Naive B cell (primary cell): ENCODE results near the gene LIPC. TPM values are rescaled to one million over a fixed set of nuclear protein-coding genes. Genes with fewer than 3 reads are reported as not detected.

Source experiments
- ATAC-seq, 2 donors: fragments of 150-1000 bp; cut with Tn5 transposase; 2 replicates each; pipeline ENCODE4 v1.10.0; 2021; ENCODE audit warnings: low read depth in 2 of 2, mild to moderate bottlenecking in 2 of 2, moderate library complexity in 2 of 2
- DNase-seq: peaks from one replicate; pipeline ENCODE4 v3.0.0; 2022
- H3K27ac Mint-ChIP-seq, 6 donors: one replicate each; pipeline ENCODE4 v1.8.0; 2020 to 2022; ENCODE audit warnings: mild to moderate bottlenecking in 6 of 6, mixed read lengths in 6 of 6, moderate library complexity in 5 of 6, inconsistent platforms in 2 of 6
- H3K27me3 Mint-ChIP-seq, 3 donors: one replicate each; pipeline ENCODE4 v1.8.0; 2021 to 2022; ENCODE audit warnings: mixed read lengths in 3 of 3, mild to moderate bottlenecking in 1 of 3
- H3K36me3 Mint-ChIP-seq, 2 donors: one replicate each; pipeline ENCODE4 v1.8.0; 2020 to 2022; ENCODE audit warnings: mixed read lengths in 2 of 2, inconsistent platforms in 1 of 2, mild to moderate bottlenecking in 1 of 2
- H3K4me1 Mint-ChIP-seq, 3 donors: one replicate each; pipeline ENCODE4 v1.8.0; 2020 to 2022; ENCODE audit warnings: mixed read lengths in 3 of 3, inconsistent platforms in 1 of 3, mild to moderate bottlenecking in 1 of 3, moderate library complexity in 1 of 3
- H3K4me3 Mint-ChIP-seq, 8 donors: one replicate each; pipeline ENCODE4 v1.8.0; 2020 to 2022; ENCODE audit warnings: mild to moderate bottlenecking in 8 of 8, mixed read lengths in 8 of 8, moderate library complexity in 8 of 8, inconsistent platforms in 2 of 8
- H3K9me3 Mint-ChIP-seq, 7 donors: one replicate each; pipeline ENCODE4 v1.8.0; 2020 to 2022; ENCODE audit warnings: mixed read lengths in 7 of 7, mild to moderate bottlenecking in 5 of 7, inconsistent platforms in 2 of 7, moderate library complexity in 1 of 7
- polyA plus RNA-seq, 6 donors: library from polyadenylated mRNA; unstranded; fragments of 300-500 nt; fragmentation: Illumina TruSeq; gene quantifications; one replicate each; pipeline ENCODE4 v1.2.3, GENCODE V29; 2021; ENCODE audit warnings: low read depth in 6 of 6

The LIPC gene
- under 1 TPM in 1 of 6 donors, not detected in 5; 0.33 TPM for polyA plus RNA-seq

- H3K9me3 Mint-ChIP-seq, result peaks cover 0 to 3% (median 0%) of the 10 kb centered on the region in 7 donors
- H3K4me1 Mint-ChIP-seq, result no peaks in the 10 kb centered on the region
- no peak within 1 kb of the TSS for H3K4me3 Mint-ChIP-seq
- H3K27me3 Mint-ChIP-seq, result no peaks in the 10 kb centered on the region
- H3K36me3 Mint-ChIP-seq, result no peaks in the 10 kb centered on the region
- ATAC-seq (no peak), DNase-seq (no peak)
- no peak within 1 kb of the TSS for H3K27ac Mint-ChIP-seq
Measured at GRCh38 chr15:58431221-58432149, at the start of gene LIPC. Gene LIPC (plus strand): TSS chr15:58431991. CDS start chr15:58432033, 42 bp downstream.

- DNase-seq, result no peak
- Mint-ChIP-seq H3K4me1 (no peaks in the 10 kb centered on the region), H3K4me3 (no peak overlapping the region), H3K9me3 (peaks cover 0 to 3% (median 0%) of the 10 kb centered on the region in 7 donors), H3K27ac (peak overlapping the region in 1 of 6 donors; percentile 51), H3K36me3 (no peaks in the 10 kb centered on the region), H3K27me3 (no peaks in the 10 kb centered on the region)
- no peak for ATAC-seq
Measured at GRCh38 chr15:58383876-58384275, 47.9 kb upstream of the LIPC start.

- no peak overlapping the region for H3K4me3 Mint-ChIP-seq
- H3K9me3 Mint-ChIP-seq, result no peaks in the 10 kb centered on the region
- no peaks in the 10 kb centered on the region for H3K36me3 Mint-ChIP-seq
- no peak for ATAC-seq
- H3K4me1 Mint-ChIP-seq, result no peaks in the 10 kb centered on the region
- H3K27ac Mint-ChIP-seq, result no peak overlapping the region
- no peaks in the 10 kb centered on the region for H3K27me3 Mint-ChIP-seq
- no peak for DNase-seq
Measured at GRCh38 chr15:58384667-58385066, 47.1 kb upstream of the LIPC start.

GRCh38 chr15:58386081-58386480 is 45.7 kb upstream of the LIPC start:
- Mint-ChIP-seq H3K27ac (no peak overlapping the region), H3K4me1 (no peaks in the 10 kb centered on the region), H3K27me3 (no peaks in the 10 kb centered on the region), H3K4me3 (no peak overlapping the region), H3K36me3 (no peaks in the 10 kb centered on the region), H3K9me3 (no peaks in the 10 kb centered on the region)
- ATAC-seq (no peak), DNase-seq (no peak)

GRCh38 chr15:58386641-58387040 is 45.1 kb upstream of the LIPC start:
- DNase-seq (no peak), ATAC-seq (no peak)
- Mint-ChIP-seq H3K27ac (no peak overlapping the region), H3K4me1 (no peaks in the 10 kb centered on the region), H3K36me3 (no peaks in the 10 kb centered on the region), H3K27me3 (no peaks in the 10 kb centered on the region), H3K9me3 (no peaks in the 10 kb centered on the region), H3K4me3 (no peak overlapping the region)

GRCh38 chr15:58387130-58387529 is 44.7 kb upstream of the LIPC start:
- no peaks in the 10 kb centered on the region for H3K36me3 Mint-ChIP-seq
- no peak for DNase-seq
- H3K4me1 Mint-ChIP-seq, result no peaks in the 10 kb centered on the region
- H3K4me3 Mint-ChIP-seq, result no peak overlapping the region
- no peaks in the 10 kb centered on the region for H3K9me3 Mint-ChIP-seq
- no peak for ATAC-seq
- H3K27me3 Mint-ChIP-seq, result no peaks in the 10 kb centered on the region
- no peak overlapping the region for H3K27ac Mint-ChIP-seq

GRCh38 chr15:58388211-58388610 is 43.6 kb upstream of the LIPC start:
- Mint-ChIP-seq H3K4me3 (no peak overlapping the region), H3K27me3 (no peaks in the 10 kb centered on the region), H3K4me1 (no peaks in the 10 kb centered on the region)

GRCh38 chr15:58390118-58390517 is 41.7 kb upstream of the LIPC start:
- no peak overlapping the region for H3K27ac Mint-ChIP-seq
- no peaks in the 10 kb centered on the region for H3K36me3 Mint-ChIP-seq
- ATAC-seq (no peak), DNase-seq (no peak)
- H3K4me3 Mint-ChIP-seq, result no peak overlapping the region
- no peaks in the 10 kb centered on the region for H3K4me1 Mint-ChIP-seq
- no peaks in the 10 kb centered on the region for H3K9me3 Mint-ChIP-seq
- H3K27me3 Mint-ChIP-seq, result peaks cover 0 to 9% (median 4%) of the 10 kb centered on the region in 3 donors

More at GRCh38 chr15:58388211-58388610, 43.6 kb upstream of the LIPC start:
- Mint-ChIP-seq H3K9me3 (no peaks in the 10 kb centered on the region), H3K27ac (no peak overlapping the region), H3K36me3 (no peaks in the 10 kb centered on the region)
- ATAC-seq (no peak), DNase-seq (no peak)

GRCh38 chr15:58390655-58391054 is 41.1 kb upstream of the LIPC start:
- Mint-ChIP-seq H3K36me3 (no peaks in the 10 kb centered on the region), H3K4me1 (no peaks in the 10 kb centered on the region), H3K27me3 (peaks cover 0 to 9% (median 4%) of the 10 kb centered on the region in 3 donors), H3K27ac (no peak overlapping the region), H3K9me3 (no peaks in the 10 kb centered on the region), H3K4me3 (no peak overlapping the region)
- ATAC-seq (no peak), DNase-seq (no peak)

GRCh38 chr15:58391088-58391487 is 40.7 kb upstream of the LIPC start:
- DNase-seq, result no peak
- no peak overlapping the region for H3K4me3 Mint-ChIP-seq
- no peaks in the 10 kb centered on the region for H3K4me1 Mint-ChIP-seq
- no peaks in the 10 kb centered on the region for H3K9me3 Mint-ChIP-seq
- H3K27ac Mint-ChIP-seq, result no peak overlapping the region
- no peak for ATAC-seq
- no peaks in the 10 kb centered on the region for H3K36me3 Mint-ChIP-seq
- peaks cover 0 to 9% (median 4%) of the 10 kb centered on the region in 3 donors for H3K27me3 Mint-ChIP-seq

GRCh38 chr15:58392141-58392540 is 39.6 kb upstream of the LIPC start:
- H3K36me3 Mint-ChIP-seq, result no peaks in the 10 kb centered on the region
- no peak for ATAC-seq
- H3K4me1 Mint-ChIP-seq, result no peaks in the 10 kb centered on the region
- no peak for DNase-seq
- no peak overlapping the region for H3K4me3 Mint-ChIP-seq
- peaks cover 0 to 9% (median 4%) of the 10 kb centered on the region in 3 donors for H3K27me3 Mint-ChIP-seq
- H3K9me3 Mint-ChIP-seq, result no peaks in the 10 kb centered on the region
- no peak overlapping the region for H3K27ac Mint-ChIP-seq

- no peaks in the 10 kb centered on the region for H3K9me3 Mint-ChIP-seq
- peaks cover 0 to 9% (median 4%) of the 10 kb centered on the region in 3 donors for H3K27me3 Mint-ChIP-seq
- no peak for DNase-seq
- H3K27ac Mint-ChIP-seq, result no peak overlapping the region
- H3K36me3 Mint-ChIP-seq, result no peaks in the 10 kb centered on the region
- ATAC-seq, result no peak
- no peak overlapping the region for H3K4me3 Mint-ChIP-seq
- no peaks in the 10 kb centered on the region for H3K4me1 Mint-ChIP-seq
Measured at GRCh38 chr15:58392611-58393161, 39.1 kb upstream of the LIPC start.

GRCh38 chr15:58393241-58393662 is 38.5 kb upstream of the LIPC start:
- Mint-ChIP-seq H3K4me3 (no peak overlapping the region), H3K27me3 (peaks cover 0 to 9% (median 4%) of the 10 kb centered on the region in 3 donors), H3K27ac (no peak overlapping the region), H3K9me3 (no peaks in the 10 kb centered on the region), H3K36me3 (no peaks in the 10 kb centered on the region), H3K4me1 (no peaks in the 10 kb centered on the region)
- ATAC-seq (no peak), DNase-seq (no peak)

GRCh38 chr15:58396181-58396580 is 35.6 kb upstream of the LIPC start:
- H3K9me3 Mint-ChIP-seq, result no peaks in the 10 kb centered on the region
- no peaks in the 10 kb centered on the region for H3K36me3 Mint-ChIP-seq
- no peak for DNase-seq
- H3K4me3 Mint-ChIP-seq, result no peak overlapping the region
- no peak overlapping the region for H3K27ac Mint-ChIP-seq
- H3K4me1 Mint-ChIP-seq, result no peaks in the 10 kb centered on the region
- H3K27me3 Mint-ChIP-seq, result peaks cover 0 to 9% (median 4%) of the 10 kb centered on the region in 3 donors
- ATAC-seq, result no peak
